ENCODE data around the gene GDF3. TPM values are rescaled to one million over a fixed set of nuclear protein-coding genes. Genes with fewer than 3 reads are reported as not detected.
"Not testable (repeated sequence)": the region's sequence is repeated elsewhere in the genome, so short reads cannot be mapped to it uniquely, and the experiment has no call there.

The GDF3 gene
- total and polyA plus RNA-seq, 7 experiments from 2014 or later = not detected

DNA sequence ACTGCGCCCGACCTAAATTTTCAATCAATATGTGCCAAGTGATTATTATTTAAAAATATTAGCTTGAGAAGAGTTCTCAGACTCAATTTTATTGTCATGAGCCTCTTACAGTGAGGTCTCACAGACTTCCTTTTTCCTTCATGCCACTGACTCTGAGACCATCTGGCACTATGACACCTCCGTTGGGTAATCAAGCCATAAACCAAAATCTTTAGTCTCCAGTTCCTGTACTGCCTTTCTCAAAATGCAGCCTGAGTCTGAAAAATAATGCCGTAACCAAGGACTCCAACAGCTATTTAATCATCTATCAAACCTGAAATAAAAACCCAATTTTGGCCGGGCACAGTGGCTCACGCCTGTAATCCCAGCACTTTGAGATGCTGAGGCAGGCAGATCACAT lies 20.1 kb downstream of the GDF3 start:
- H3K4me1 Mint-ChIP-seq; intact Hi-C loops (cut with micrococcal nuclease): not testable (repeated sequence)
- peak; percentile 70 for ATAC-seq

DNA sequence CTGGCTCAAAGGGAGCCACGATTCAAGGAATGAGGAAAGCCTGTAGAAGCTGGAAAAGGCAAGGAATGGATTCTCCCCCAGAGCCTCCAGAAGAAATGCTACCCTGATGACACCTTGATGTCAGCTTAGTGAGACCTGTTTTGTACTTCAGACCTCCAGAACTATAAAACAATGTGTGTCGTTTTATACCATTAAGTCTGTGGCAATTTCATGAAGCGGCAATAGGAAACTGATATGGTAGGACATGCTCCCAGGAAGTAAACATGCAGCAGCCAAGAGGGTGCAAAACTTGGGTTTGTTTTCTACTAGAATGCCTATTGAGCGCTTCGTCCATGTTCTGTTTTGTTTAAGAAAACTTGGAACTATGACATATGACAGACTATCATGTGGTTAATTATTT lies 27.4 kb downstream of the GDF3 start:
- peaks cover 0 to 1% (median 0%) of the 10 kb centered on the region in 7 donors for H3K4me1 Mint-ChIP-seq
- DNase-seq (no peak), ATAC-seq (no peak)

More for the DNA sequence above, 20.1 kb downstream of the GDF3 start:
- H3K36me3 Mint-ChIP-seq; H3K27me3 Mint-ChIP-seq; H3K27ac ChIP-seq (ENCODE audit: low read depth, low read length); H3K9me3 ChIP-seq (ENCODE audit: control insufficient read depth in 2 of 3, low read length in 3 of 3); DNase-seq; H3K4me3 ChIP-seq (ENCODE audit: low read length); H3K9me3 Mint-ChIP-seq; H3K4me1 ChIP-seq (ENCODE audit: control insufficient read depth in 2 of 2, insufficient read depth in 2 of 2, low read length in 2 of 2); H3K36me3 ChIP-seq (ENCODE audit: control insufficient read depth in 2 of 3, insufficient read depth in 3 of 3, low read length in 3 of 3); H3K4me3 Mint-ChIP-seq; H3K27ac Mint-ChIP-seq; POLR2A ChIA-PET; H3K27me3 ChIP-seq (ENCODE audit: control insufficient read depth in 2 of 2, insufficient read depth in 2 of 2, low read length in 2 of 2): not testable (repeated sequence)
- CTCF ChIA-PET = interaction anchor here (0.7 kb wide), 2 partner anchors 347 to 1784 kb away, joined by 3 read pairs; no protein-coding TSS in a partner anchor

GRCh38 chr12:7667125-7667524 lies 28.4 kb downstream of the GDF3 start:
- no peak overlapping the region for H3K4me3 ChIP-seq (ENCODE audit: low read length)
- ATAC-seq = no peak
- DNase-seq = no peak
- no peaks in the 10 kb centered on the region for H3K9me3 ChIP-seq (ENCODE audit: control insufficient read depth in 2 of 3, low read length in 3 of 3)
- H3K9me3 Mint-ChIP-seq = no peaks in the 10 kb centered on the region
- H3K27me3 ChIP-seq (ENCODE audit: control insufficient read depth in 2 of 2, insufficient read depth in 2 of 2, low read length in 2 of 2) = no peaks in the 10 kb centered on the region
- no peaks in the 10 kb centered on the region for H3K27me3 Mint-ChIP-seq
- intact Hi-C loops (cut with micrococcal nuclease) = no loop called here
- ChIA-PET CTCF (no interaction called here), POLR2A (no interaction called here)
- no peak overlapping the region for H3K4me3 Mint-ChIP-seq
- no peak overlapping the region for H3K27ac ChIP-seq (ENCODE audit: low read depth, low read length)
- H3K36me3 Mint-ChIP-seq = no peaks in the 10 kb centered on the region
- no peak overlapping the region for H3K27ac Mint-ChIP-seq
- H3K36me3 ChIP-seq (ENCODE audit: control insufficient read depth in 2 of 3, insufficient read depth in 3 of 3, low read length in 3 of 3) = no peaks in the 10 kb centered on the region
- H3K4me1 Mint-ChIP-seq = peaks cover 0 to 1% (median 0%) of the 10 kb centered on the region in 7 donors
- H3K4me1 ChIP-seq (ENCODE audit: control insufficient read depth in 2 of 2, insufficient read depth in 2 of 2, low read length in 2 of 2) = no peaks in the 10 kb centered on the region

More for the DNA sequence above, 27.4 kb downstream of the GDF3 start:
- no peaks in the 10 kb centered on the region for H3K4me1 ChIP-seq (ENCODE audit: control insufficient read depth in 2 of 2, insufficient read depth in 2 of 2, low read length in 2 of 2)
- no peaks in the 10 kb centered on the region for H3K36me3 Mint-ChIP-seq
- no peak overlapping the region for H3K27ac ChIP-seq (ENCODE audit: low read depth, low read length)
- no peaks in the 10 kb centered on the region for H3K27me3 Mint-ChIP-seq
- H3K27me3 ChIP-seq (ENCODE audit: control insufficient read depth in 2 of 2, insufficient read depth in 2 of 2, low read length in 2 of 2) = no peaks in the 10 kb centered on the region
- H3K4me3 Mint-ChIP-seq = no peak overlapping the region
- intact Hi-C loops (cut with micrococcal nuclease) = no loop called here
- CTCF ChIA-PET = no interaction called here
- H3K9me3 ChIP-seq (ENCODE audit: control insufficient read depth in 2 of 3, low read length in 3 of 3) = no peaks in the 10 kb centered on the region
- no peak overlapping the region for H3K4me3 ChIP-seq (ENCODE audit: low read length)
- no peak overlapping the region for H3K27ac Mint-ChIP-seq
- no peaks in the 10 kb centered on the region for H3K9me3 Mint-ChIP-seq
- no peaks in the 10 kb centered on the region for H3K36me3 ChIP-seq (ENCODE audit: control insufficient read depth in 2 of 3, insufficient read depth in 3 of 3, low read length in 3 of 3)
- POLR2A ChIA-PET = no interaction called here

DNA sequence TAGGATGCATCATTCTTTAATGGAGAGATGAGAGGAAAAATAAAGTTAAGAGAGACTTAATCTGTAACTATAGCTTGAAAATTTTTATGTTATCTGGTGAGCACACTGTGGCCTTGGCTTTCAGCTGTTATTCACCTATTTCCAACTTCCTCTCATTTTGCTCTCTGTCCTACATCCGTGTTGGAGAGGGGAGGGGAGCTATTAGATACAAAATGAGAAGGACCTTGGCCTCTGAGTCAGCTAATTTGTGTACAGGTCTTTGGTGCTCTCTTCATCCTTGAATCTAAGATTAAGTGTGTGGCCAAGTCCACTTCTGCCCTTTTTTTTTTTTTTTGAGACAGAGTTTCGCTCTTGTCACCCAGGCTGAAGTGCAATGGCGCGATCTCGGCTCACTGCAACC lies 29.0 kb downstream of the GDF3 start:
- H3K27ac Mint-ChIP-seq = no peak overlapping the region
- no peaks in the 10 kb centered on the region for H3K4me1 ChIP-seq (ENCODE audit: control insufficient read depth in 2 of 2, insufficient read depth in 2 of 2, low read length in 2 of 2)
- no peak overlapping the region for H3K27ac ChIP-seq (ENCODE audit: low read depth, low read length)
- H3K4me1 Mint-ChIP-seq = peaks cover 0 to 2% (median 0%) of the 10 kb centered on the region in 7 donors
- no peaks in the 10 kb centered on the region for H3K36me3 ChIP-seq (ENCODE audit: control insufficient read depth in 2 of 3, insufficient read depth in 3 of 3, low read length in 3 of 3)
- H3K9me3 Mint-ChIP-seq = no peaks in the 10 kb centered on the region
- H3K27me3 ChIP-seq (ENCODE audit: control insufficient read depth in 2 of 2, insufficient read depth in 2 of 2, low read length in 2 of 2) = no peaks in the 10 kb centered on the region
- intact Hi-C loops (cut with micrococcal nuclease) = no loop called here
- no peaks in the 10 kb centered on the region for H3K36me3 Mint-ChIP-seq
- ChIA-PET CTCF (no interaction called here), POLR2A (no interaction called here)
- H3K4me3 ChIP-seq (ENCODE audit: low read length) = no peak overlapping the region
- no peaks in the 10 kb centered on the region for H3K27me3 Mint-ChIP-seq
- ATAC-seq = no peak
- DNase-seq = no peak
- no peak overlapping the region for H3K4me3 Mint-ChIP-seq
- no peaks in the 10 kb centered on the region for H3K9me3 ChIP-seq (ENCODE audit: control insufficient read depth in 2 of 3, low read length in 3 of 3)

- Histone ChIP-seq H3K27me3 (ENCODE audit: control insufficient read depth in 2 of 2, insufficient read depth in 2 of 2, low read length in 2 of 2) (no peaks in the 10 kb centered on the region), H3K36me3 (ENCODE audit: control insufficient read depth in 2 of 3, insufficient read depth in 3 of 3, low read length in 3 of 3) (no peaks in the 10 kb centered on the region), H3K27ac (ENCODE audit: low read depth, low read length) (no peak overlapping the region), H3K4me3 (ENCODE audit: low read length) (no peak overlapping the region), H3K4me1 (ENCODE audit: control insufficient read depth in 2 of 2, insufficient read depth in 2 of 2, low read length in 2 of 2) (no peaks in the 10 kb centered on the region), H3K9me3 (ENCODE audit: control insufficient read depth in 2 of 3, low read length in 3 of 3) (no peaks in the 10 kb centered on the region)
- ATAC-seq = no peak
- ChIA-PET POLR2A (no interaction called here), CTCF (no interaction called here)
- Mint-ChIP-seq H3K27me3 (no peaks in the 10 kb centered on the region), H3K4me3 (no peak overlapping the region), H3K9me3 (no peaks in the 10 kb centered on the region), H3K4me1 (peaks cover 0 to 2% (median 0%) of the 10 kb centered on the region in 7 donors), H3K27ac (no peak overlapping the region), H3K36me3 (no peaks in the 10 kb centered on the region)
- DNase-seq = no peak
- intact Hi-C loops (cut with micrococcal nuclease) = no loop called here
These were observed 33.8 kb downstream of the GDF3 start for GRCh38 chr12:7661741-7662140.

GRCh38 chr12:7656121-7656520 lies 39.5 kb downstream of the GDF3 start:
- no peak for DNase-seq
- intact Hi-C loops (cut with micrococcal nuclease) = no loop called here
- Histone ChIP-seq H3K4me3 (ENCODE audit: low read length) (no peak overlapping the region), H3K27me3 (ENCODE audit: control insufficient read depth in 2 of 2, insufficient read depth in 2 of 2, low read length in 2 of 2) (no peaks in the 10 kb centered on the region), H3K4me1 (ENCODE audit: control insufficient read depth in 2 of 2, insufficient read depth in 2 of 2, low read length in 2 of 2) (no peaks in the 10 kb centered on the region), H3K36me3 (ENCODE audit: control insufficient read depth in 2 of 3, insufficient read depth in 3 of 3, low read length in 3 of 3) (no peaks in the 10 kb centered on the region), H3K27ac (ENCODE audit: low read depth, low read length) (no peak overlapping the region), H3K9me3 (ENCODE audit: control insufficient read depth in 2 of 3, low read length in 3 of 3) (no peaks in the 10 kb centered on the region)
- Mint-ChIP-seq H3K9me3 (no peaks in the 10 kb centered on the region), H3K27me3 (peaks cover 0 to 15% (median 0%) of the 10 kb centered on the region in 5 donors), H3K36me3 (no peaks in the 10 kb centered on the region), H3K4me3 (no peak overlapping the region), H3K27ac (no peak overlapping the region), H3K4me1 (no peaks in the 10 kb centered on the region)
- ChIA-PET CTCF (interaction anchor here (0.6 to 1.0 kb wide), 2 partner anchors 13 to 16 kb away, joined by 3 read pairs; no protein-coding TSS in a partner anchor), POLR2A (no interaction called here)
- ATAC-seq = no peak

DNA sequence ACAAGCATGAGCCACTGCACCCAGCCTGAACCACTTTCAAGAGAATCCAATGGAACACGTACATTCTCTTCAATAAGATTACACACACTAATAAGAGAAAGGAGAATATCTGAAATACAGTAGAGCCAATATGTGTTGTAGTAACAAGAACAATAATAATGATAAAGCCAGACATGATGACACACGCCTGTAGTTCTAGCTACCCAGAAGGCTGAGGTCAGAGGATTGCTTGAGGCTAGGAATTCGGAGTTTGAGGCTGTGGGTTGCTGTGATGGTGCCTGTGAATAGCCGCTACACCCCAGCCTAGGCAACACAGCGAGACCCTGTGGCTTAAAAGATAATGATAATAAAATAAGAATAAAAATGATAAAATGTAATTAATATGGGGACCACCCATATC lies 45.5 kb downstream of the GDF3 start:
- intact Hi-C loops (cut with micrococcal nuclease) = no loop called here
- ChIA-PET POLR2A (no interaction called here), CTCF (interaction anchor here (1.5 kb wide), 1 partner anchor 430 kb away, joined by 4 read pairs; no protein-coding TSS in a partner anchor)
- Histone ChIP-seq H3K27ac (ENCODE audit: low read depth, low read length) (no peak overlapping the region), H3K4me3 (ENCODE audit: low read length) (no peak overlapping the region), H3K9me3 (ENCODE audit: control insufficient read depth in 2 of 3, low read length in 3 of 3) (no peaks in the 10 kb centered on the region), H3K27me3 (ENCODE audit: control insufficient read depth in 2 of 2, insufficient read depth in 2 of 2, low read length in 2 of 2) (no peaks in the 10 kb centered on the region), H3K4me1 (ENCODE audit: control insufficient read depth in 2 of 2, insufficient read depth in 2 of 2, low read length in 2 of 2) (no peaks in the 10 kb centered on the region), H3K36me3 (ENCODE audit: control insufficient read depth in 2 of 3, insufficient read depth in 3 of 3, low read length in 3 of 3) (no peaks in the 10 kb centered on the region)
- Mint-ChIP-seq H3K27ac (no peak overlapping the region), H3K4me3 (no peak overlapping the region), H3K27me3 (peaks cover 0 to 15% (median 0%) of the 10 kb centered on the region in 5 donors), H3K4me1 (no peaks in the 10 kb centered on the region), H3K9me3 (no peaks in the 10 kb centered on the region), H3K36me3 (no peaks in the 10 kb centered on the region)
- ATAC-seq (no peak), DNase-seq (no peak)
